ENCODE data around the gene SLC38A1.
"Not testable (repeated sequence)": the region's sequence is repeated elsewhere in the genome, so short reads cannot be mapped to it uniquely, and the experiment has no call there.

SLC38A1 gene

DNA sequence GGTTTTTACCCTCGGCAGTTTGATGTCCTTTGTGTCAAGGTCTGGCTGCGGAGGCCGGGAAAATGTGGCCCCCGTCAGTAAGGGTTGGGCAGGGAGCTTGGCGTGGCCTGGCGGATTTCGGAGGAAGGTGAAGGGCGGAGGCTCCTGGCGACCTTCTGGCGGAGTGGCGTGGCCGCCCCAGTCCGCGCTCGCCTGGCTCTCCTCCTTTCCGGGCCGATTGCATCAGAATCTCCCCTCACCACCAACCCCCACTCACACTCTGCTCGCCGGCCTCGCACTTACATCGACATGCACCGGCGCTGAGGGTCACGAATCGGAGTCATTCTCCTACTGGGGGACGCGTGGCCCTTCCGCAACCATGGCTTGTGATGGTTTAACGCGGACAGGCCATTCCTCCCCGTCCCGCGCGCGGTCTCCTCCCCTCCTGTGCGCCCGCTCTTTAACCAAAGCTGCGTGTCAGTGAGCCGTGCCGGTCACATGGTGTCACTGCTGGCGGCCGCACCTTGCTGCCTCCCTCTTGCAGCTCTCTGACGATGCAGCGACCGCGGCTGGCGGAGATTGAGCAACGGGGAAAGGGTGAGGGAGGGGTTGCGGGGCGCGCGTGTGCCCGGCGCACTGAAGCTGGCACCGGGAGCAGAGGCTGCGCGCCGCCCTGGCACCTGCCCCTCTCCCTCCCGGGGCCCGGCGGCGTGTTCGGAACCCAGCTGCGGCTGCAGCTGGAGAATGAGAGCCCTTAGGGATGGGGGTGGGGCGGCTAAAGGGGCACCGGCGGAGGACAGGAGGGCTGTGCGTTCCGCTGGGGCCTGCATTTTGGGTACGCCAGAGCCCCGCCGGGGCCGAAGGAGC is at the start of gene SLC38A1:
TSS of gene SLC38A1 (minus strand) at position 461 of the 846 bp plus-strand sequence. CDS start 29,243 bp downstream, outside the sequence.
- DNase-seq, result peak; percentile 74 to 87

DNA sequence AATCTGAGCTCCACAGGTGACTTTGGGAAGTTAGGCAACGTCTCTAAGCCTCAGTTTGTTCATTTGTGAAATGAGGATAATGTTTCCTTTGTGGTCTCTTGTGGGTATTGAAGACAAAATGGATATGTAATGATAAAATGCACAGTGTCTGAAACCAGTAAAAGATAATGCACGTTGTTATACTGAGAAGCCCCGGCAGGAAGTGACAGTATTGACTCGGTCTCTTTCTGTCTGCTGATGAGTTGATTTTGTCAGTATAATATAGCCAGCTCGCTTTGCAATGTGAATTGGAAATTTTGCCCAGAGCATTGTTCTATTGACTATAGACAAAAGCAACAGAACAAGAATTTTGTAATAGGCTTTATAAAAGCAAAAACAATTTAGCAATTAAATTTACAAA is 49.2 kb upstream of the SLC38A1 start:
- DNase-seq, result no peak

DNA sequence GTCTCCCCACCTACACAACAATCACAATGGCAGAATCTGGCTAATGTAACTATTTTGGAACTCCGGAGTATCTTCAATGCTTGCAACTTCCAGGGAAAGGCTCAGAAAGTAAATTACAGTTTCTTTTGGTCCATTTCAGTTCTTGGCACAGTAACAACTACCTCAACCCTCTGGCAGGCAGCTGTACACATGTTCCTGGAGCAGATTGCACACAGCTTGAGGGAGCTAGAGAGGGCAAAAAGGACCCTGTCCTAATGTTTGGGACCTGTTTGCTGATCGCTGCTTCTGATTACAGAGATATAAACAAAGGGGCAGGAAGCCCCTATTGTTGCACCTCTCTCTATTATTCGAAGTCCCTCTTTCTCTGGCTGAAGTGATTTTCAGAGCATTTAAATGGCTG is 35.2 kb upstream of the SLC38A1 start:
- no peak for DNase-seq

DNA sequence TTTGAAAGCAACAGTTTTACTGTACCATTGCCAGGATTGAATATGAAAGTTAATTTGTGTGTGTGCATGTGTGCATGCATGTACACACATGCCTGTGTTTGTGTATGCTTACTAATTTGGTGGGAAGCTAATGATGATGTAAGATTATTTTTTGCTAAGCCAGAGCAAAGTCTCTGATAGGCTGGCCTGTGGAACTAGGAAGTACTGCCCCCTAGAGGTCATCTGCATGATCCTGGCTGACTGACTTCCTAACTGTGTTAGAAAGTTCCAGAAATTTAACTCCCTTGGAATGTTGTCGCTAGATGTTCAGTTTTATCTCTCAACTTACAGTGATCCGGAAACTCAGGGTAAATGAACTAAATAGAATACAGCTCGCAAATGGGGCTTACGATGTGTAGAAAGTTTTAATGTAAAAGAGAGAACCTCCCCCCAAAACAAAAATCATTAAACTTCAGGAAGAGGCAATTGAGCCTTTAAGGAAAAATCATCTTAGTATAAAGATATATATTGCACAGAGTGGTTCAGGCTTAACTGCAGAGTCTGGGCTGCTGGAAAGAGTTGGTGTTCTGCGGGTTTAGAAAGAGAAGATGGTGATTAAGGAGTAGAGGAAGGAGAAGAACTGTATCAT is 34.3 kb upstream of the SLC38A1 start:
- peak; percentile 14 to 46 for DNase-seq

DNA sequence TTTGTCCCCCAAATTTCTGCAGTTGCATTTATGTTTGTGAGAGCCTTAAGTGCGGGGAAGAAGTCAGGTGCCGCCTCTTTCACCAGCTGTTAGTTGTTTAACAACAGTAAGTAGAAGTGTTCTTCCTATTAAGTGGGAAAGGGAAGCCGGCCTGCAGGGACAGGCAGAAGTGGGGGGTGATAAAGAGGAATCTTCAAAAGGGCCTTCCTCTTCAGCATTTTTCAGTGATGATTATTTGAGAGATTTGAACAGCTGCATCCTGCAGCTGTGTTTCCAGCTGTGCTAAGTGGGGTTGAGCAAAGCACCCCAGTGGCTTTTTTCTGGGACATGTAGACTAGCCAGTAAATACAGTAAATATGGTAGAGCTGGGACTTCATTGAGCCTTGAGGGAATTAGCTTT is 32.1 kb upstream of the SLC38A1 start:
- DNase-seq, result no peak

DNA sequence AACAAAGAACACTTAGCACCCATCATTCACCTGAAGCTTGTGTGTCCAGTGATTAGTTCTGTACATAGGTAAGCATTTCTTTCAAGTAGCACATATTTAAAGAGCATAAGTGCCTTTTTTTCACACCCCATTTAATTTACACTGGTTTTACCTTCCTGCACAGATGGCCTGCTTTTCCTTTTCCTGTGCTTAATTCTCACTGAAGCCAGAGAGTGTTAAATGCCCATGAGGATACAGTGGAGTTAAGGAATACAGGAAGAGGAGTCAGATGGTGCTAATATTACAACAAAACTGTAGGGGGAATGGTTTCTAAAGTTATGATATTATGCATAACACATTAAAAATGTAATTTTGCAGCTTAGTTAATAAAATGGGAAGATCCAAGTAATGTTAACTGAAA is 31.0 kb upstream of the SLC38A1 start:
- DNase-seq, result no peak

DNA sequence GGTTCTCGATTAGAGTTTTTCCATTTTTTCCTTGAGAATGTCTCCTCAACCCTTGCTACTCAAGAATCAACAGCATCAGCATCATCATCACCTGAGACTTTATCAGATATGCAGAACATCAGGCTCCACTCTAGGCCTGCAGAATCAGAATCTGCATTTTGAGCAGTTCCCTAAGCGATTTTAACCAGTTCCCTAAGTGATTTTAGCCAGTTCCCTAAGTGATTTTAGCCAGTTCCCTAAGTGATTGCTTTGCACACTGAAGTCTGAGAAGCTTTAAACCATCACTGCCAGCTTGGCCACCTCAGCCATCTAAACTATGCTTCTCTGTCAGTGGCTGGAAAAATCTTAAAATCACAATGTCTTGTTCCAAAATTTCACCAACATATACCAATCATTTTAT is 29.4 kb upstream of the SLC38A1 start:
- DNase-seq, result no peak

DNA sequence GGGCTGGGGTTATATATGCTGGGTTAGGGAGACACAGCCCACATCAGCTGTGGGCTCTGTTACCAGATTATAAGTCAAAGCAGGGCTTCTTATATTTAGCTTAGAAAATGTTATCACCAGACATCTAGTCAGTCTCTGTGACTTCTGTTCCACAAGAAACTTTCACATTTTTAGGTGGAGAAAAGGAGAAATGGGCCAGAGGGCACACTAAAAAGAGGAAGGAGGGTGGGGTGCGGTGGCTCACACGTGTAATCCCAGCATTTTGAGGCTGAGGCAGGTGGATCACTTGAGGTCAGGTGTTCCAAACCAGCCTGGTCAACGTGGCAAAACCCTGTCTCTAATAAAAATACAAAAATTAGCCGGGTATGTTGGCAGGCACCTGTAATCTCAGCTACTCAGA is 28.0 kb upstream of the SLC38A1 start:
- no peak for DNase-seq

DNA sequence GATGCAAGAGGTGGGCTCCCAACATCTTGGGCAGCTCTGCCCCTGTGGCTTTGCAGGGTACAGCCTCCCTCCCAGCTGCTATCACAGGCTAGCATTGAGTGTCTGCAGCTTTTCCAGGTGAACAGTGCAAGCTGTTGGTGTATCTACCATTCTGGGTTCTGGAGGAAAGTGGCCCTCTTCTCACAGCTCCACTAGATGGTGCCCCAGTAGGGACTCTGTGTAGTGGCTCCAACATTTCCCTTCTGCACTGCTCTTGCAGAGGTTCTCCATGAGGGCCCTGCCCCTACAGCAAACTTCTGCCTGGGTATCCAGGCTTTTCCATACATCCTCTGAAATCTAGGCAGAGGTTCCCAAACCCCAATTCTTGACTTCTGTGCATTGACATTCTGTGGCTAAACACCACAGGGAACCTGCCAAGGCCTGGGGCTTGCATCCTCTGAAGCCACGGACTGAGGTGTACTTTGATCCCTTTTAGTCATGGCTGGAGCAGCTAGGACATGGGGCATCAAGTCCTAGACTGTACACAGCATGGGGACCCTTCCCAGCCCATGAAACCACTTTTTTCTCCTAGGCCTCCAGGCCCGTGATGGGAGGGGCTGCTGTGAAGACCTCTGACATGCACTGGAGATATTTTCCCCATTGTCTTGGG is 24.0 kb upstream of the SLC38A1 start:
- no peak for DNase-seq

DNA sequence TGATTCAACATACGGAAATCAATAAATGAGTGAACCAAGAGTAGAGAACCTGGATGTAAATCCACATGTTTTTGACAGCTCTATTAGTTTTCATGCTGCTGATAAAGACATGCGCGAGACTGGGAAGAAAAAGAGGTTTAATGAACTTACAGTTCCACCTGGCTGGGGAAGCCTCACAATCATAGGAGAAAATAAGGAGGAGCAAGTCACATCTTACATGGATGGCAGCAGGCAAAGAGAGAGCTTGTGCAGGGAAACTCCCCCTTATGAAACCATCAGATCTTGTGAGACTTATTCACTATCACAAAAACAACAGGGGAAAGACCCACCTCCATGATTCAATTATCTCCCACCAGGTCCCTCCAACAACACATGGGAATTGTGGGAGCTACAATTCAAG is 23.1 kb upstream of the SLC38A1 start:
- DNase-seq, result not testable (repeated sequence)

DNA sequence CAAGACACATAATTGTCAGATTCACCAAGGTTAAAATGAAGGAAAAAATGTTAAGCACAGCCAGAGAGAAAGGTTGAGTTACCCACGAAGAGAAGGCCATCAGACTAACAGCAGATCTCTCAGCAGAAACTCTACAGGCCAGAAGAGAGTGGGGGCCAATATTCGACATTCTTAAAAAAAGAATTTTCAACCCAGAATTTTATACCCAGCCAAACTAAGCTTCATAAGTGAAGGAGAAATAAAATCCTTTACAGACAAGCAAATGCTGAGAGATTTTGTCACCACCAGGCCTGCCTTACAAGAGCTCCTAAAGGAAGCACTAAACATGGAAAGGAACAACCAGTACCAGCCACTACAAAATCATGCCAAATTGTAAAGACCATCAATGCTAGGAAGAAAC is 16.3 kb upstream of the SLC38A1 start:
- not testable (repeated sequence) for DNase-seq

DNA sequence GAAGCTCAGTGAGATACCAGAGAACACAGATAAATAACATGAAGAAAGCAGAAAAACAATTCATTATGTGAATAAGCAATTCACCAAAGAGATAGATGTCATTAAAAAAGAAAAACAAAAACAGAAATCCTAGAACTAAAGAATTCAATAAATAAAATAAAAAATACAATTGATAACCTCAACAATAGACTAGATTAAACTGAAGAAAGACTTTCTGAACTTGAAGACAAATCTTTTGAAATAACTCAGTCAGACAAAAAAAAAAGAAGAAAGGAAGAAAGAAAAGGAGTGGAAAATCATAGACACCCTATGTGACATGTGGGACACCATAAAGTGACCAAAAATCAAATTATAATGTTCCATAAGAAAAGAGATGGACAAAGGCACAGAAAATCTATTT is 14.0 kb upstream of the SLC38A1 start:
- no peak for DNase-seq

DNA sequence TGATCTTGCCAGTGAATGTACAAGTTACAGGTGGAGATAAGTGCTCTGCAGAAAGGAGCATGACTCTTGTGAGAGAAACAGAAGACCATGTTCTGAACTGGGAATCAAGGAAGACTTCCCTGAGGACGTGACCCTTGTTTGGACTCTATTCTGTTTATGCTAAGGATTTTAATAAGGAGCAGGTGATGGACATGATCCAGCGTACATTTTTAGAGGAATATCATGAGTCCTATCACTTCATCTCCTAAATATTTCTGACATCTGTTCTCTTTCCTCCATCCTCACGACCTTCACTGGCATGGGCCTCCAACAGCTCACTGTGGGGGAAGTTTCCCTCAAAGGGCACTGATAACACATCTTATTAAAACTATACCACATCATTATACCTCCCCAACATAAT is 7.9 kb upstream of the SLC38A1 start:
- DNase-seq, result no peak

DNA sequence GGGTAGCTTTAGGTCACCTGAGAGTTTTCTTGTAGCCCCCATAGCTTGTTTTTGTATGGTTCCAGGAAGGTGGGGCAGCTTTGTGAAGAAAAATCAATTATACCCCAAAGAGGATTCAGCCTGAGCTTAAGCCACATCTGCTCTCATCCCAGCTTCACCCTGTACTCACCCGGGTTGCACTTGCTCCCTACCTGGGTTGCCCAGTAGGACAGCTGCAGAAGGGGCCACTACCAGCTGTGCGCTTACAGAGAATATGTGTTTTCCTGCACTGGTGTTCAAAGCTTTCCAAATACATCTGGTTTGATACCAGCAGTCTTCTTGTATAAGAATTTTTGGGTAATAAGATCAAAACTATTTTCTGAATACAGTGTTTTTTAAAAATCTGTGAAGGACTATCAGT is 3.0 kb upstream of the SLC38A1 start:
- DNase-seq, result no peak

DNA sequence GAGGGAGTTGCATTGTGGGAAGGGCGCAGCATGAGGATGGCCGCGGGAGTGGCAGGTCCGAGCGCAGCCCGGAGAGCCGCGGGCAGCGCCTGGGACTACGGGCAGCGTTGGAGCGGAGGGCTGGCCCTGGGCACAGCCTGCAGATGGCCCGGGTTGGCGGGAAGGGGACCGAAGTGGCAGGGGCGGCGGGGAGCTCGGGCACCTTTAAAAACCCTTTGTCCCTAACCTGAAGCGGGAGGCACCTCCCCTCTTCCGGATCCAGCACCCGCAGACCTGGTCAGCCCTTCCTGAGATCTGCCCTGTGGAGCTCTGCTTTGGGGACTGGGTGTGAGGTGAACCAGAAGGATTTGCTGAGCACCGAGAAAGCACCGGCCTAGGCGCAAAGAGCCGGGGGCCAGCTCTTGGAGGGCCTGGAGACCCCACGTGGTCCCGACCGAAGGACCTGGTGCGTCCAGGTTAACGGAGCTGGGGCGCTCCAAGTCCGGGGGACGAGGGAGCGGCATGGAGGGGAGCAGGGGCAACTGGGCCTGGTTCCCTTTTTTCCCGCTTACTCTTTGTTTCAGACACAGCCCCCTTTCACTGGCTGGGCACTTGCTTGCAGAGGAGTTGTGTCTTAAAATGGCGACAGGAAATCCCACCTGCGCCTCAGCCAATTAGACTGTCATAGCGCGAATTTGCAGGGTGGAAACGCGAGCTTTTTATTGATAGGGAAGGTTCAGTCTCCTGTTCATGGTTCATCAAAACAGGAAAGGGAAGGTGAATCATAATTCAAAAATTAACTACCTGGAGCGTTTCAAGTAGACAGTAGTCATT is 792 bp upstream of the SLC38A1 start:
- DNase-seq, result peak; percentile 58 to 78

DNA sequence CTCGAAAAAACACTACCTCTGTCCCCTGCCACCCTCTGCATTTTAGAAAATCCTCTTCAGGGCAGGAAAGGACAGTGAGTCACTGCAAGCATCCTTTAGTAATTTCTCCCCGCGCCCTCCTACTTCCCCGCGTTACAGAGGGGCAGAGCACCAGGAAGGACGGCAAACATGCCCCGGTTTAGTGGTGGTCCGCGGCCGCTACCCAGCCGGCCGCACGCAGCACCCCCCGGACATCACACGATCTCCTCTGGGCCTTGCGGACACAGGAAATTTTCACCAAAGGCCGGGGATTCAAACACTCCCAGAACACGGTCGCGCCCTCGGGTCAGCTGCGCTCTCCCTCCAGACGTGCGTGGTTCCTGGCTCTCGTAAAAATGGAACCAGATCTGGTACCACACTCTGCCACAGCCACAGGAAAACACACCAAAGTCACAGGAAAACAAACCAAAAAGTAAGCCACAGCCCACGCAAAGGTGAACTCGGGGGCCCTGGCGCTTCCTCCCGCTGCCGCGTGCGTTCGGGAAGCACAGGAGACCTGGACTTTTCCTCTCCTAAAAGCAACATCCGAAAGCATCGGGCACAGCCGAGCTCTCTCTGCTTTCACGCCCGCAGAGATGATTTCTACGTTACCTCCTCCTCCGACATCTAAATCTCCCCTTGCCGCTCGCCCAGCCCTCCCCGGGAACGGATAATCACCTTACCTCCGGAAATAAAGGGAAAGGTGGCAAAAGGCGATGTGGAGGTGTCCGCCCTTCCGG is 839 bp downstream of the SLC38A1 start:
- peak; percentile 20 to 36 for DNase-seq

DNA sequence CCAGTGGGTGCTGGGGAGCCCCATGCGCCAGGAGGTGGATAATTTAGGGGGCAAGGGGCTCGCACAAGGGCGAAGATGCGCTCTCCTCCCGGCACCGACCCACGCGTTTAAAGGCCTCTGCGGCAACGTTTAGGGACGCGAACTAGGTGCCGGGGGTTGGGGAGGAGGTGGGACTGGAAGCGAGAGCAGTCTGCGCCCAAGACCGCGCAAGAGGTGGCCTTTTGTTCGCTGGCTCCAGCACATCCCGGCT is 1.3 kb downstream of the SLC38A1 start:
- peak; percentile 35 to 43 for DNase-seq

DNA sequence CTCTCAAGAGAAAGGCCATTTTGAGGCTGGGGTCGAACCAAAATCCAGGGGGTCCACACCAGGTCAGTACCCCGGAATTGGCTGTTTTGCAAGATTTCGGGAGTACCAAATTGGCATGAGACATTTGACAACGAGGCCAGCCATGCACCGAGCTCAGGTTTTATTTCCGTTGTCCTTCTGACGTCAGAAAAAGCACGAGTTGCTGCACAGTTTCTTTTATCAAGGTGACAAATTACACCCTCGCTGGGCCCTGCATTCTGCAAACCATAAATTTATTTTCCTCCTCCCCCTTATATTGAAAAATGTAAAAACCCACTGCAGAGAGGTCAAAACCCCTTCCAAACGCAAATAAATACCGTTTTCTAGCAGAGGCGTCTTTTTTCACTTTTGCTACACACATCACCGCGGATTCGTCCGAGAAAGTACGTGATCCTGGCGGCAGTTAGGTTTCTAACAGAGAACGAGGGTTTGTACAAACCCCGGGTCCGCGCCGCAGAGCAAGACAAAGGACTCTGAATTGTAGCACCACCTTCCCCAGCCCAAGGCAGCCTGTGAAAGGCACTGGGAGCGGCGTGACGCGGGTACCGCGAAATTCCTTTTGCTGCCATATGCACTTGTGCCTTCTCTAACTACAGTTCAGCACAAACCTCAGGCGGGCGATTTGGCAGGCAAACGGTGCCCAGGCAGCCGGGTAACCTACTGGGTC is 1.8 kb downstream of the SLC38A1 start:
- peak; percentile 45 to 71 for DNase-seq

DNA sequence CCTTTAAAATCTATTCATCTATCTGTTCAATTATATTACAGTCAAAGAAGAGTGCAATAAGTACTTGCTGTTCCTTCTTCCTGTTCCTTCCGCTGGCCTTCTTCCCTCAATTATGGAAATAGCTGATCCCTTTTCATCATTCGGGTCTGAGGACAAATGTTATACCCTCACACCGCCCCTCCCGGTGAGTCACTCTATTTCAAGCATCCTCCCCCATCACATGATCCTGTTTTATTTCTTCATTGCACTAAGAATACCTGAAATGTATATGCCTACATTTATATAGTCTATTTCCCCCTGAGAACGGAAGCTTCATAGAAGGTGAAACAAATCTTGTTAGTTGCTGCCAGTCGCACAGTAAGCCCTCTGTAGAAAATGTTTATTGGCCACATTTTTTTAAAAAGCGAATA is 2.5 kb downstream of the SLC38A1 start:
- peak; percentile 15 to 44 for DNase-seq

DNA sequence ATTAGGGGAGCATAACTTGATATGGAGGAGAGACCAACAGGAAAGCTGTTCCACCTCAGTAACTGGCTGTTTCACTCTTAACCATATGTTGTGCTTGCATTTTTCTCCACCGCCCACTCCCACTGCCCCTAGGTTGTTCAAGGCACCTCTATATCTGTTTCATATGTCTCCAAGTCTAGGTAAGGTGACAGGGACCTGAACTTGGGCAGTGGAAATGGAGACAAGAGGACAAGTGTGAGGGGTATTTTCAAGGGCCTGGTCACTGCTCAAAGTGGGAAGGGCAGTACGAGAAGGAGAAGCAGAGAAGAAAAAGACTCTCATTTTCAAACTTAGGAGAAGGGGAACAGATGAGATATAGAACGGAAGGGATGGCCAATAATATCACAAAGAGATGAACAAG is 3.1 kb downstream of the SLC38A1 start:
- DNase-seq, result no peak

DNA sequence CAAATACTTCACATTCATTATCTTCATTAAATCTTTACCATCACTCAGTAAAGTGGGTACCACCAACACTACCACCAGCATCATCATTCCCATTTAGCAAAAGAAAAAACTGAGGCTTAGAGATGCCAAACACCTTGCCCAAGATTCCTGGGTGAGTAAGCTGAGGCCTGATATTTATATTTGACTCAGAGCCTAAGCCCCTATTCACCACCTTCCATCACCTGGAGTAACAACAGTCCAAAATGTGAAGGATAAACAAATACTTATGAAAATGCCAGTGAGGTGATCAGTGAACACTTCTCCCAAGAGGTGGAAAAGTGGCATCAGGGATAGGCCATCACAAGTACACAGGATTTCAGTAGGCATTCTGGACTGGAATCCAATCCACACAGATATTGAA is 3.7 kb downstream of the SLC38A1 start:
- DNase-seq, result no peak

DNA sequence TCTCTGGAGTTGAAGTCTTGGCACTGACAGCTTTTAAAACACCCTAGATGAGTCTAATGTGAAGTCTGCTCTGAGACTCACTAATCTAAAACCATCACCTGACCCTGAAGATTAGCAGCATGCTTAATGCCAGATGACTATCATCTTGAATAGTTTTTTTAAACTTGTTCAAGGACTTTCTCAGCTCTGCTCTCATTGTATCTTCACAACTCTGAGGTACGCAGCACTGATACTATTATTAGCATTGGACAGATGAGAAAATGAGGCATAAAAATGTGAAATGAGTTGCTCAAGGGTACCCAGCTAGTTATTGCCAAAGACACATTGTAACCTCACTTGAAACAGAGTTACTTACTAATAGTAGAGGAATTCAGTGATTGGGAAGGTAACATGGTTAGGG is 4.8 kb downstream of the SLC38A1 start:
- DNase-seq, result no peak
